Measurements from ENCODE around the gene ZNF598.
A peak's percentile ranks its signal among the peaks of the same experiment; 100 is the strongest.

The ZNF598 gene

DNA sequence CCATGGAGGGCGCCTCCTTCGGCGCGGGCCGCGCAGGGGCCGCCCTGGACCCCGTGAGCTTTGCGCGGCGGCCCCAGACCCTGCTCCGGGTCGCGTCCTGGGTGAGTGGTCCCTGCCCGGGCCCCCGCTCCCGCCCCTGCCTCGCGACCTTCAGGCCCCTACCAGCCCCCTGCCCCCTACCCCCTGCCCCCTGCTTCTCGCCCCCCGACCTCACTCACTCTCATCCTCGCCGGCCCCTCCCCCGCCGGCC is 19.6 kb downstream of the ZNF598 start:
- DNase-seq, result no peak

GRCh38 chr16:1989209-1990100 is 20.2 kb downstream of the ZNF598 start, which contains the start of gene SYNGR3:
SYNGR3 (plus strand) TSS chr16:1989970; CDS start chr16:1990103, 133 bp downstream.
- no peak for DNase-seq

DNA sequence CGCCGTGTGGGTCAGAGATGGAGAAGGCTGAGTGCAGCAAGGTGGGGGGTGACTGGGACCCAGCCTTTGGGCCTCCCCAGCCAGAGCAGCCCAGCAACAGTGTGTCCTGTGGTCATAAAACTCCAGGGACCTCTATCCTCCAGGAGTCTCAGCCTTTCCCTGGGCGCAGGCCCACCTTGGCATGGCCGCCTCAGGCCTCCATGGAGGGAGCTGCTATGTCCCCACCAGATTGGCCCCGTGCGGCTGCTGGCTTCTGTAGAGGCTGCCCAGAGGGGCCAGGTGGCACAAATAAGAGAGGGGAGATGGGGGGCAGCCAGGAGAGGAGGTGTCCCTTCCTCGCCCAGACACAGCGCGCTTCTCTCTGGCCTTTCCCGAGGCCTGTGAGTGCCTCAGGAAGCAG is 22.4 kb downstream of the ZNF598 start:
- DNase-seq, result no peak

- no peak for DNase-seq
These were observed 24.0 kb downstream of the ZNF598 start for GRCh38 chr16:1985466-1986150.

GRCh38 chr16:1984347-1985225 is 25.0 kb downstream of the ZNF598 start:
- DNase-seq, result no peak

- DNase-seq, result peak; percentile 74
These were observed 25.9 kb downstream of the ZNF598 start, which contains the start of gene GFER for GRCh38 chr16:1983544-1984346. GFER (plus strand) TSS chr16:1984193; CDS start chr16:1984219, 26 bp downstream.

DNA sequence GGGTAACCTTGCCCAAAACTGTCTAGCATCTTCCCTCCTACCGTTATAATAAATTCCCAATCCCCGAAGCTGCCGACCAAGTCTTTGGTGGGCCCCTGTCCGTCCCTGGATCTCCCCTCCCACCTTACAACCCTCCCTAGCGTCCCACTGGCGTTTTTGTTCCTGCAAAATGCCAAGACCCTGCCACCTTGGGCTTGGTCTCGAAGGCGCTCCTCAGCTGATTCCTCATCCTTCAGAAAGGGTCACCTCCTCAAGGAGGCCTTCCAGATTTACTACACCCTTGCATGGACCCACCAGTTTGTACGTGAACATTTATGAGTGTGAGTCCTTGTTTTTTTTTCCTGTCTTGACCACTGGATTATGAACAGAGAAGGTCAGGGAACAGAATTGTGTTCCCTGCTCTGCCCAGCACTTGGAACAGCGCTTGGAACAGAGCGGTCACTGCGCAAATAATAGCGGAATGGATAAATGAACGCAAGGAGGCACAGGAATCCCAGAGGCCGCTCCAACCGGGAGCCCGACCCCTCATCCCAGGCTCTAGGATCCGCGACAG is 26.6 kb downstream of the ZNF598 start:
- no peak for DNase-seq

- DNase-seq, result no peak
These were observed 27.6 kb downstream of the ZNF598 start for GRCh38 chr16:1982013-1982433.

DNA sequence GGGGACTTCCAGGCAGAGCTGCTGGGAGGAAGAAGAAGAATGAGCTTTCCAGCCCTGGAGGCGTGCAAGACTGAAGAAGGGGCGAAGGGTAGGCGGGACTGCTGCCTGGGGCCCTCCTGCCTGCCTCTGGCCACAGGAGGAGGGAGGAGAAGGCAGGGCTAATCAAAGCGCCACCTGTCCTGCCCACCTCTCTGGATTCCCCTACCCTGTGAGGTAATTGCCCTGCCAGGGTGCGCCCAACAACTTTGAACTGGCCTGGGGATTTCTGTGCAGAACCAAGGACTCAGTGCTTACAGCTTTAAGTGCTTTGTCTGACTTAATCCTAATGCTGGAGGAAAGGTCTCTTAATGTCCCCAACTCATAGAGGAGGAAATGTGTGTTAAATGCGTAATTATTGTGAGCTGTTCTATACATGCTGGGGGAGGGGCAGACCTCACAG is 28.2 kb downstream of the ZNF598 start, which contains the start of gene NOXO1:
Gene NOXO1, minus strand, starts transcription at position 72 of the 439 bp plus-strand sequence. CDS start 290 bp downstream, outside the sequence.
- DNase-seq, result no peak

DNA sequence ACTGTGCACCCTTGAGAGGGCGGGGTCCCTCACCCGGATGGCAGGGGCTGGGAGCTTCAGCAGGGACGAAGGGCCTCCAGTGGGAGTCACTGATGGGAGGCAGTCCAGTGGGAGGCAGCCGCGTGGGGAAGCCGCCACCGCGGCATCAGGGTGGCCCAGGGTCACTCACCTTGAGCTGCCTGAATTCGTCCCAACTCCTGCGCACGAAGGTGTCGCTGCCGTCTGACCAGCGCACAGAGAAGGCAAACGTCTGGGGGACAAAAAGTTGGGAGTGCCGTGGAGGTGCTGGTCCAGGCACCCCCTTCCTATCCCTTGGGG is 28.9 kb downstream of the ZNF598 start:
- no peak for DNase-seq

DNA sequence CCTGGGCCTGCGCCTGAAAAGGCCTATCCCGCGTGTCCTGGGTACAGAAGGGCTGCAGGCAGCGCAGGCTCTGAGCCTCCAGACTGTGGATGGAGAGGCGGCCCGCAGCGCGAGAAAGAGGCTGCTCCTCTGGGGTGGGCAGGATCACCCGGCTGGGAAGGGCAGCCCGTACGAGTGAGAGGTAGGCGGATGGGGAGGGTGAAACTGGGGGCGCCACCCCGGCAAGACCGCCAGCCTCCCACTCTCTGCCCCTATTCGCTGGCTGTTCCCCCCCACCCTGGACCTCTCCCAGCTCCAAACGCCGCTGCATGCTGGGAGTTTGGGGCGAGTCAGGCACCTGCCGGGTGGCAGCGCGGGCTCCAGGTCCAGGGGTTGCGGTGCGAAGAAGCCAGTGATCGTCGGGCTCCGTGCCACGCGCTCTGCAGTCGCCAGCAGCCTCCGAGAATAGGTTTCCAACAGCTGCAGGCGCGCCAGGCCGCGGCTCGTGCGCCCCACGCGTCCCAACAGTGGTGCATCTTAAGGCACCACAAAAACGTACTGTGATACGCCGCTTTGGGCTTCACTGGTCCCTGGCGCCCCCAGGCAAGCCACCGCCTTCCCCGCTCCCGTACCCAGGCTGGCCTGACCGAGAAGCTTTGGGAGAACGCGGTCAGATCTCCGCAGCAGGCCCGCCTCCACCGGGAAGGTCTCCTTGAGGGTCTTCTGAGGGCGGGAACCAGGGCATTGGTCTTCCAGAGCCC is 29.4 kb downstream of the ZNF598 start:
- DNase-seq, result no peak

- no peak for DNase-seq
These were observed 30.2 kb downstream of the ZNF598 start for GRCh38 chr16:1979271-1980029.

GRCh38 chr16:1978476-1979120 is 31.0 kb downstream of the ZNF598 start:
- no peak for DNase-seq

- no peak for DNase-seq
These were observed 31.7 kb downstream of the ZNF598 start for GRCh38 chr16:1977875-1978268.

DNA sequence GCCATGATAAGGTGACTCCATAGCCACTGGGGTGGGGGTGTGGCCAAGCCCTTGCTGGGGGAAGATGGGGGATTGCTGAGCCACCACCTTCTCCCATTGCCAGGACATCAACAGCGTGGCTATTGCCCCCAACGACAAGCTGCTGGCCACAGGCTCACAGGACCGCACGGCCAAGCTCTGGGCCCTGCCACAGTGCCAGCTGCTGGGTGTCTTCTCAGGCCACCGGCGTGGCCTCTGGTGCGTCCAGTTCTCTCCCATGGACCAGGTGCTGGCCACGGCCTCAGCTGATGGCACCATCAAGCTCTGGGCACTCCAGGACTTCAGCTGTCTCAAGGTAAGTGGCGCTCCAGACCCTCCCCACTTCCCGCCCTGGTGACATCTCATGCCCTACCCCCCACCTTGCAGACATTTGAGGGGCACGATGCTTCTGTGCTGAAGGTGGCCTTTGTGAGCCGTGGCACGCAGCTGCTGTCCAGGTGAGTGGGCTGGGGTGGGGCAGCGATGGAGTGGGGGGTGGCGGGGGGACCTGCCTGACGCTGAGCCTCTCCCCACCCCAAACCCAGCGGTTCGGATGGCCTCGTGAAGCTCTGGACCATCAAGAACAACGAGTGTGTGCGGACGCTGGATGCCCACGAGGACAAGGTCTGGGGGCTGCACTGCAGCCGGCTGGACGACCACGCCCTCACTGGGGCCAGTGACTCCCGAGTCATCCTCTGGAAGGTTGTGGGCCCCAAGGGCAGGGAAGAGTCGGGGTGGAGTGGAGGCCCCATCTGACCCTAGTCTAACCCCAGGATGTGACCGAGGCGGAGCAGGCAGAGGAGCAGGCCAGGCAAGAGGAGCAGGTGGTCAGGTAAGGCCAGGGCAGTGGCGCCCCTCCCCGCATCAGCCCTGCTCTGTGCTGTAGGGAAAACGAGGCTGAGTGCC is 32.4 kb downstream of the ZNF598 start:
- no peak for DNase-seq

DNA sequence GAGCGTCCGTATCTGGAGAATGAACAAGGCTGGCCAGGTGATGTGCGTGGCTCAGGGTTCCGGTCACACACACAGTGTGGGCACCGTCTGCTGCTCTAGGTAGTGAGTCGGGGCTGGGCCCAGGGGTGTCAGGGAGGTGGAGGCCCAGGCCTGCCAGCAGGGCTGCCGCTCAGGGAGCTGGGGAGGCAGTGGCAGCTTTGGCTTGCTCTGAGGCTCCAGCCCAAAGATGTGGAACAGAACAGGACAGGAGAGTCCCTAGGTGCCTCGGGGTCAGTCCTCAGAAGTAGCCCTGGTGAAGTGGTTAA is 33.5 kb downstream of the ZNF598 start:
- no peak for DNase-seq

DNA sequence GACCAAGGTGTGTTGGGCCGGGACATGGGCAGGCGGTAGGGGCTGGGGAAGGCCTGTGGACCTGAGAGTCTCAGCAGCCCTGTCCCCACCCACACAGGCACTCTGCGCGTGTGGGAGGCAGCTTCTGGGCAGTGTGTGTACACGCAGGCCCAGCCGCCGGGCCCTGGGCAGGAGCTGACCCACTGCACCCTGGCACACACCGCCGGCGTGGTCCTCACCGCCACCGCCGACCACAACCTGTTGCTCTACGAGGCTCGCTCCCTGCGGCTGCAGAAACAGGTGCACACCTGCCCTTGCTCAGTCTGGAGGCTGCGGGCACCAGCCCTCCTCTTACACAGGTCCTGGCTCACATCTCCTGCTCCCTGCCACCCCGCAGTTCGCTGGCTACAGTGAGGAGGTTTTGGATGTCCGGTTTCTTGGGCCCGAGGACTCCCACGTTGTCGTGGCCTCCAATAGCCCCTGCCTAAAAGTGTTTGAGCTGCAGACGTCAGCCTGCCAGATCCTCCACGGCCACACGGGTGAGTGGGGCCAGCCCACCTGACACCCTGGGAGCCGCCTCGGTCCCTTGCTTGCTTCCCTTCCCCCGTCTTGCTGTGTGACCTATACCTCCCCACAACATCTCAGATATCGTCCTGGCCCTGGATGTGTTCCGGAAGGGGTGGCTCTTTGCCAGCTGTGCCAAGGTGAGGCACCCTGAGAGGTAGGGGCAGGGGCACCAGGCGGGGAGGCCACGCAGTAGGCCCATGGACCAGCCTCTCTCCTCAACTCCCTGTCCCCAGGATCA is 34.0 kb downstream of the ZNF598 start:
- no peak for DNase-seq

Measured in KG1 (cell line).